Psoas muscle (tissue), 8 donors: ENCODE measurements around the gene GID8. TPM values are rescaled to one million over a fixed set of nuclear protein-coding genes. Genes with fewer than 3 reads are reported as not detected.

Source experiments
- ATAC-seq, 4 donors: fragments of 200-7000 bp; cut with Tn5 transposase; one replicate each; pipeline ENCODE4 v1.9.1; 2020; ENCODE audit warnings: moderate library complexity in 3 of 4, mild to moderate bottlenecking in 2 of 4
- DNase-seq, 2 donors: peaks; one replicate each; pipeline ENCODE4 v3.0.0-alpha.2; 2020
- H3K27ac ChIP-seq: fragments of 200-600 bp; one replicate; pipeline ENCODE4 v1.8.0; 2022
- H3K27me3 ChIP-seq, 3 donors: fragments of 200-600 bp in 1 of 3; one replicate each; pipeline versions ENCODE4 v1.6.1 to v1.8.0; 2013 to 2022; ENCODE audit warnings: low read length in 2 of 3, mild to moderate bottlenecking in 2 of 3, moderate library complexity in 1 of 3; ENCODE audit not compliant: insufficient read depth in 3 of 3
- H3K36me3 ChIP-seq, 2 donors: fragments of 200-600 bp in 1 of 2; one replicate each; pipeline versions ENCODE4 v1.6.1 to v1.8.0; 2013 to 2022; ENCODE audit warnings: low read depth in 1 of 2, mild to moderate bottlenecking in 1 of 2, moderate library complexity in 1 of 2; ENCODE audit not compliant: insufficient read depth in 1 of 2
- H3K4me1 ChIP-seq: fragments of 200-600 bp; one replicate; pipeline ENCODE4 v1.8.0; 2022
- H3K4me3 ChIP-seq: fragments of 200-600 bp; one replicate; pipeline ENCODE4 v1.8.0; 2022; ENCODE audit warnings: mild to moderate bottlenecking
- H3K9me3 ChIP-seq: fragments of 200-600 bp; one replicate; pipeline ENCODE4 v1.8.0; 2022
- WGBS, 3 donors: extraction: QIAGEN DNeasy Blood & Tissue Kit; methylation state at CpG; one replicate each; pipeline versions ENCODE4 v1.1.6 to v1.1.7; 2013; 5-methylcytosine and 5-hydroxymethylcytosine counted together
- intact Hi-C, 2 donors: fragments of 100-400 bp; cut with DNase I; formaldehyde crosslinking; loops; one replicate each; pipeline versions ENCODE4 v1.11.0 to v1.14.2; 2022
- polyA plus RNA-seq, 3 donors: library from polyadenylated mRNA; stranded (reverse); fragments of 200-250 nt; gene quantifications; one replicate each; pipeline ENCODE4 v1.2.3, GENCODE V29; 2013
- total RNA-seq, 4 donors: library from RNA; stranded (reverse); fragmentation: NEBNext Ultra II Directional in 2 of 4; extraction: Animal tissue kit (Norgen Biotek cat#: 25700) in 2 of 4; gene quantifications; one replicate each; pipeline versions ENCODE4 v1.2.1 to v1.2.4, GENCODE V29; 2021 to 2023
- TF ChIP-seq, protein P1 (sequence below): fragments of 200-600 bp; IDR thresholded peaks from one replicate; pipeline ENCODE4 v1.8.0; 2022; ENCODE audit warnings: antibody characterized with exemption
- donor health status: healthy with polysubstance abuse.
- donor health status: DM: no; HTN: no; CAD: no; lungs with moderate emphysema.
- donor health status: Bipolar disorder and iron deficiency.
- donor health status: healthy.
- donor health status: DM: yes; HTN: yes; CAD: no.
- donor health status: DM: no; HTN: no; CAD: no.
- donor health status: DM: no; HTN: no; CAD: no.
- donor health status: DM: yes; HTN: yes; CAD: no.

GID8 gene
- total and polyA plus RNA-seq, 7 donors: 7.3 to 15.9 (median 14.2) TPM

DNA sequence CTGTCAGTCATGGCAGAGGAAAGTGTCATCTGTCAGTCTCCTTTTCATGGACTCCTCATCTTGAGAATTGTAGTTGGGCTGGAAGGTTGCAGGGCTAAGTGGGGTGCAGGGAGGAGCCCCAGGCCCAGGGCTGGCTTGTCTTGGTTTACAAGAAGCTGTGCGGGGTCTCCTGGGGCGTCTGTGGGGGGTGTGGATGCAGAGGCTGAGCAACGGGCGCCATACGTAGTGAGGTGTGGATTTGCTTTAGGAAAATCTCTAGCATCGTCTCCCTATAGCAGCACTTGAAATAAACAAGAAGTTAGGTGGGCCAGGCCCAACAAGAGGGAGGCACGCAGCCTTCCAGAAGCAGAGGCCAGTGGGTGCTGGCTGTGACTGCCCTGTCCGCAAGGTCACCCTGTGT, 12.8 kb downstream of the GID8 start:
- Histone ChIP-seq H3K9me3 (no peaks in the 10 kb centered on the region), H3K4me3 (no peak overlapping the region), H3K27ac (no peak overlapping the region), H3K36me3 (peaks cover 3 to 52% of the 10 kb centered on the region in 2 donors), H3K4me1 (peaks cover 12% of the 10 kb centered on the region), H3K27me3 (no peaks in the 10 kb centered on the region)
- WGBS, 3 donors: 93 to 96% (median 95%) methylated on average over 8 of the region's 8 CpGs
- TF ChIP-seq, protein P1, sequence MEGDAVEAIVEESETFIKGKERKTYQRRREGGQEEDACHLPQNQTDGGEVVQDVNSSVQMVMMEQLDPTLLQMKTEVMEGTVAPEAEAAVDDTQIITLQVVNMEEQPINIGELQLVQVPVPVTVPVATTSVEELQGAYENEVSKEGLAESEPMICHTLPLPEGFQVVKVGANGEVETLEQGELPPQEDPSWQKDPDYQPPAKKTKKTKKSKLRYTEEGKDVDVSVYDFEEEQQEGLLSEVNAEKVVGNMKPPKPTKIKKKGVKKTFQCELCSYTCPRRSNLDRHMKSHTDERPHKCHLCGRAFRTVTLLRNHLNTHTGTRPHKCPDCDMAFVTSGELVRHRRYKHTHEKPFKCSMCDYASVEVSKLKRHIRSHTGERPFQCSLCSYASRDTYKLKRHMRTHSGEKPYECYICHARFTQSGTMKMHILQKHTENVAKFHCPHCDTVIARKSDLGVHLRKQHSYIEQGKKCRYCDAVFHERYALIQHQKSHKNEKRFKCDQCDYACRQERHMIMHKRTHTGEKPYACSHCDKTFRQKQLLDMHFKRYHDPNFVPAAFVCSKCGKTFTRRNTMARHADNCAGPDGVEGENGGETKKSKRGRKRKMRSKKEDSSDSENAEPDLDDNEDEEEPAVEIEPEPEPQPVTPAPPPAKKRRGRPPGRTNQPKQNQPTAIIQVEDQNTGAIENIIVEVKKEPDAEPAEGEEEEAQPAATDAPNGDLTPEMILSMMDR: no peak
- DNase-seq (peak in 1 of 2 donors; percentile 19), ATAC-seq (no peak)
- intact Hi-C loops: no loop called here

GRCh38 chr20:62951143-62951895, 13.4 kb downstream of the GID8 start:
- DNase-seq: no peak
- H3K27ac ChIP-seq: no peak overlapping the region
- no peaks in the 10 kb centered on the region for H3K27me3 ChIP-seq
- no peak overlapping the region for H3K4me3 ChIP-seq
- peaks cover 12% of the 10 kb centered on the region for H3K4me1 ChIP-seq
- no peak for ATAC-seq
- no peaks in the 10 kb centered on the region for H3K9me3 ChIP-seq
- intact Hi-C loops: no loop called here
- 88 to 94% (median 89%) methylated on average over 11 of the region's 11 CpGs for WGBS, 3 donors
- peaks cover 1 to 46% of the 10 kb centered on the region in 2 donors for H3K36me3 ChIP-seq
- TF ChIP-seq, protein P1: no peak

DNA sequence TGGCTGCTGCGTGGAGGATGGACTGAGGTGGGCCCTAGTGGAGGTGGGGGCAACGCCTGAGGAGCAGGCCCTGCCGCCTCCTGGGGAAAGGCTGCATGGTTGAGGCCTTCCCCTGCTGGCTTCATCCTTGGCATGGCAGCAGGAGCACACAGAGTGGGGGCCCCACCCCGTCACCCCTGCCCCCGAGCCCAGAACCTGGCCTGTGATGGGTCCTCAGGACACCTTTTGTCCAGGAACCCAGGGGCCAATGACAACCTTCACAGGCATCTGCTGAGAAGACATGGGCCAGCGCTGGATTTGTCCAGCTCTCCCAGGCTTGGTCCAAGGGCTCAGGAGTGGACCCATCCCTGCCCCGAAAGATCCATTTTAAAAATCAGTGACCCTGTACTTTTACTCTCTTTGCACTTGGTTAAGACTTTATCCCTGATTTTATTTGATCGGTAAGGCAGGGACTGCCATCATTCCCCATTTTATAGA, 14.0 kb downstream of the GID8 start:
- TF ChIP-seq, protein P1: no peak
- Histone ChIP-seq H3K27me3 (no peaks in the 10 kb centered on the region), H3K27ac (no peak overlapping the region), H3K9me3 (no peaks in the 10 kb centered on the region), H3K4me1 (peaks cover 8% of the 10 kb centered on the region), H3K36me3 (peaks cover 0 to 40% of the 10 kb centered on the region in 2 donors), H3K4me3 (peak overlapping the region; percentile 58)
- WGBS, 3 donors: 89 to 90% (median 89%) methylated on average over 8 of the region's 8 CpGs
- intact Hi-C loops: no loop called here
- DNase-seq: peak in 1 of 2 donors; percentile 42
- no peak for ATAC-seq

DNA sequence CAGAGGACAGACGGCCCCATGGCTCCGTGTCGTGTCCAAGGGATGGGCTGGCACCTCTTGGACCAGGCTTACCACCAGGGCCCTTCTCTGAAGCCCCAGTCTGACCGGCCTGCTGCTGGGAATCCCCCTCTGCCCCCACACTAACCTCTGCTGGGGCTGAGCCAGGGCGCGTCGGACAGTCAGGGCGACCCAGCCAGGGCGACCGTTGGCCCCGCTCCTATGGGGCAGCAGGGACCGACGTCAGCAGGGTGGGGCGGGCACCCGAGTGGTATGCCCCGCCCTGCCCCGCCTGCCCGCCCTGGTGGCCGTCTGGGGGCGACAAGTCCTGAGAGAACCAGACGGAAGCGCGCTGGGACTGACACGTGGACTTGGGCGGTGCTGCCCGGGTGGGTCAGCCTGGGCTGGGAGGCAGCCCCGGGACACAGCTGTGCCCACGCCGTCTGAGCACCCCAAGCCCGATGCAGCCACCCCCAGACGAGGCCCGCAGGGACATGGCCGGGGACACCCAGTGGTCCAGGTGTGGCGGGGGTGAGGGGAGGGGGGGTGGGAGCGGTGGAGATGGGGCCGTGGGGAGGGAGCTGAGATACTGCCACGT, 14.5 kb downstream of the GID8 start, which contains the start of gene SLC17A9:
SLC17A9 (plus strand) TSS at position 337 of the 595 bp plus-strand sequence; CDS start at position 459, 122 bp downstream.
- Histone ChIP-seq H3K36me3 (peaks cover 0 to 35% of the 10 kb centered on the region in 2 donors), H3K4me3 (peak within 1 kb of the TSS; percentile 58), H3K27me3 (no peaks in the 10 kb centered on the region), H3K4me1 (peaks cover 5% of the 10 kb centered on the region), H3K9me3 (no peaks in the 10 kb centered on the region), H3K27ac (peak within 1 kb of the TSS; percentile 58)
- ATAC-seq: peak; percentile 61 to 80 (median 74)
- DNase-seq: peak; percentile 74 to 84
- TF ChIP-seq, protein P1: no peak
- intact Hi-C loops: no loop called here
- WGBS, 3 donors: 7 to 12% (median 7%) methylated on average over 22 to 37 of the region's 37 CpGs
